ENCODE data around the gene SLAMF1.

SLAMF1 gene

GRCh38 chr1:160608941-160609340, 37.9 kb downstream of the SLAMF1 start:
- no peak overlapping the region for H3K4me3 ChIP-seq (ENCODE audit: low read depth, low read length)
- TF ChIP-seq MAX (IDR thresholded peaks at IDR 0.05; ENCODE audit: low read depth, low read length) (no peak), MYC (IDR thresholded peaks at IDR 0.05; ENCODE audit: low read depth, low read length) (no peak), POLR2A (IDR thresholded peaks at IDR 0.05; ENCODE audit: extremely low read depth, insufficient read length) (no peak)
- TF ChIP-seq, protein P1, sequence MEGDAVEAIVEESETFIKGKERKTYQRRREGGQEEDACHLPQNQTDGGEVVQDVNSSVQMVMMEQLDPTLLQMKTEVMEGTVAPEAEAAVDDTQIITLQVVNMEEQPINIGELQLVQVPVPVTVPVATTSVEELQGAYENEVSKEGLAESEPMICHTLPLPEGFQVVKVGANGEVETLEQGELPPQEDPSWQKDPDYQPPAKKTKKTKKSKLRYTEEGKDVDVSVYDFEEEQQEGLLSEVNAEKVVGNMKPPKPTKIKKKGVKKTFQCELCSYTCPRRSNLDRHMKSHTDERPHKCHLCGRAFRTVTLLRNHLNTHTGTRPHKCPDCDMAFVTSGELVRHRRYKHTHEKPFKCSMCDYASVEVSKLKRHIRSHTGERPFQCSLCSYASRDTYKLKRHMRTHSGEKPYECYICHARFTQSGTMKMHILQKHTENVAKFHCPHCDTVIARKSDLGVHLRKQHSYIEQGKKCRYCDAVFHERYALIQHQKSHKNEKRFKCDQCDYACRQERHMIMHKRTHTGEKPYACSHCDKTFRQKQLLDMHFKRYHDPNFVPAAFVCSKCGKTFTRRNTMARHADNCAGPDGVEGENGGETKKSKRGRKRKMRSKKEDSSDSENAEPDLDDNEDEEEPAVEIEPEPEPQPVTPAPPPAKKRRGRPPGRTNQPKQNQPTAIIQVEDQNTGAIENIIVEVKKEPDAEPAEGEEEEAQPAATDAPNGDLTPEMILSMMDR (IDR thresholded peaks at IDR 0.05; ENCODE audit: low read depth, low read length): no peak
- DNase-seq (ENCODE audit: low read depth): no peak

- no peak for DNase-seq (ENCODE audit: low read depth)
- TF ChIP-seq MAX (IDR thresholded peaks at IDR 0.05; ENCODE audit: low read depth, low read length) (no peak), POLR2A (IDR thresholded peaks at IDR 0.05; ENCODE audit: extremely low read depth, insufficient read length) (no peak), MYC (IDR thresholded peaks at IDR 0.05; ENCODE audit: low read depth, low read length) (no peak)
- TF ChIP-seq, protein P1 (IDR thresholded peaks at IDR 0.05; ENCODE audit: low read depth, low read length): no peak
Observed at GRCh38 chr1:160608514-160608913, 38.3 kb downstream of the SLAMF1 start.

DNA sequence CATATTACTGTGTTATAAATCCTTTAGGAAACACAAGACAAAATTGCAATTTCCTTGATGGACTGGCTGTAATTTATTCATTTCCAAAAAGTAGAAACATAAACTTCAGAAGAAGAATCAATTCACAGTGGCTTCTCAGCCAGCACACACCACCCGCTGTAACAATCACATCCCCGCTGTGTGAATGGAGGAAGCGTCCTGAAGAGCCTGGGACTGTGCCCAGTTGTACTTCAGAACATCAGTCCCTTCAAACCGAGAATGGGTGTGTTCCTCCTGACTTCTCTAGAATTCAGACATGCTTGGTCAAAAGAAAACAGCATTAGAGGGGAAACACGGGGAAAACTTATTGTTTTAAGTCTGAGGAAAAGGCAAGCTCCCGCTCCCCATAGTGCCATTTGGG, 38.8 kb downstream of the SLAMF1 start:
- no peak for DNase-seq (ENCODE audit: low read depth)
- H3K4me3 ChIP-seq (ENCODE audit: low read depth, low read length): no peak overlapping the region
- no peak for TF ChIP-seq MYC (IDR thresholded peaks at IDR 0.05; ENCODE audit: low read depth, low read length)
- no peak for TF ChIP-seq POLR2A (IDR thresholded peaks at IDR 0.05; ENCODE audit: extremely low read depth, insufficient read length)
- TF ChIP-seq, protein P1 (IDR thresholded peaks at IDR 0.05; ENCODE audit: low read depth, low read length): no peak
- no peak for TF ChIP-seq MAX (IDR thresholded peaks at IDR 0.05; ENCODE audit: low read depth, low read length)

More at GRCh38 chr1:160608514-160608913, 38.3 kb downstream of the SLAMF1 start:
- H3K4me3 ChIP-seq (ENCODE audit: low read depth, low read length): no peak overlapping the region

DNA sequence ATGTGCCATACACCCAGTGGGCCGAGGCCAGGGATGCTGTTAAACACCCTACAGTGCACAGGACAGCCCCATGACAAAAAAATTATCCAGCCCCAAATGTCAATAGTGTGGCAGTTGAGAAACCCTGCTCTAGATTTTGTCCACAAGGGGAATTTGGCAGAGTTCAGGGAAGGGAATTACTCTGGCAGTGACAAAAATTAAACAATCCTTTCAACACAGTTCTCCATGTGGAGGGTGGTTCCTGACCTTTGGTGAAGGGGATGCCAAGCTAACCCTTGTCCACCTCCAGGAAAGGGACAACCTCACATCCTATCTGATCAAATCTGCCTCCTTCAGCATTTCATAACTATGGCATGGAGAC, 39.2 kb downstream of the SLAMF1 start:
- TF ChIP-seq, protein P1 (IDR thresholded peaks at IDR 0.05; ENCODE audit: low read depth, low read length): no peak
- TF ChIP-seq POLR2A (IDR thresholded peaks at IDR 0.05; ENCODE audit: extremely low read depth, insufficient read length): no peak
- no peak for TF ChIP-seq MYC (IDR thresholded peaks at IDR 0.05; ENCODE audit: low read depth, low read length)
- no peak for TF ChIP-seq MAX (IDR thresholded peaks at IDR 0.05; ENCODE audit: low read depth, low read length)
- DNase-seq (ENCODE audit: low read depth): no peak
- H3K4me3 ChIP-seq (ENCODE audit: low read depth, low read length): no peak overlapping the region

GRCh38 chr1:160607011-160607671, 39.7 kb downstream of the SLAMF1 start:
- H3K4me3 ChIP-seq (ENCODE audit: low read depth, low read length): no peak overlapping the region
- DNase-seq (ENCODE audit: low read depth): peak; percentile 85
- TF ChIP-seq POLR2A (IDR thresholded peaks at IDR 0.05; ENCODE audit: extremely low read depth, insufficient read length) (no peak), MAX (IDR thresholded peaks at IDR 0.05; ENCODE audit: low read depth, low read length) (0 out of 2 replicates have a peak, but pooled peaks have one; percentile 8), MYC (IDR thresholded peaks at IDR 0.05; ENCODE audit: low read depth, low read length) (0 out of 2 replicates have a peak, but pooled peaks have one; percentile 28)
- TF ChIP-seq, protein P1 (IDR thresholded peaks at IDR 0.05; ENCODE audit: low read depth, low read length): peak; percentile 60
